PFSK-1 (cell line): ENCODE results near the gene SLC10A6. TPM values are rescaled to one million over a fixed set of nuclear protein-coding genes. Genes with fewer than 3 reads are reported as not detected.

Experiments
- FOXP2 ChIP-seq: optimal IDR thresholded peaks from 2 replicates; pipeline ENCODE3; 2011; ENCODE audit warnings: borderline replicate concordance, control low read depth, inconsistent platforms; ENCODE audit not compliant: insufficient read depth; ENCODE audit errors: extremely low read length, extremely low read depth
- POLR2AphosphoS5 ChIP-seq: IDR thresholded peaks from 2 replicates; pipeline ENCODE4 v1.6.1; 2012; ENCODE audit warnings: low read depth, mild to moderate bottlenecking, control low read depth, low read length, moderate library complexity
- REST ChIP-seq, 2 experiments: IDR thresholded peaks; 2 replicates each; pipeline versions ENCODE4 v1.6.1 to v1.8.0; 2011 to 2012; ENCODE audit warnings: low read depth in 2 of 2, low read length in 2 of 2, control low read depth in 1 of 2, inconsistent platforms in 1 of 2, mild to moderate bottlenecking in 1 of 2, moderate library complexity in 1 of 2; ENCODE audit not compliant: insufficient read depth in 1 of 2
- SIN3A ChIP-seq: IDR thresholded peaks from 2 replicates; pipeline ENCODE4 v1.6.1; 2012; ENCODE audit warnings: mild to moderate bottlenecking, low read length, moderate library complexity, borderline replicate concordance; ENCODE audit not compliant: insufficient read depth
- TAF1 ChIP-seq: IDR thresholded peaks from 2 replicates; pipeline ENCODE4 v1.6.1; 2012; ENCODE audit warnings: low read length, control low read depth, borderline replicate concordance; ENCODE audit not compliant: insufficient read depth
- polyA plus RNA-seq: library from polyadenylated mRNA; unstranded; fragments of >200 nt; gene quantifications from one replicate; pipeline ENCODE4 v1.2.1, GENCODE V29; 2012; ENCODE audit warnings: low read depth, missing spikeins; ENCODE audit not compliant: insufficient read length

SLC10A6 gene
- not detected for polyA plus RNA-seq

GRCh38 chr4:86848732-86849619 lies at the start of gene SLC10A6:
Gene SLC10A6 (minus strand): TSS chr4:86849384. CDS start chr4:86849115, 269 bp downstream.
- TF ChIP-seq POLR2AphosphoS5 (no peak), SIN3A (no peak), FOXP2 (no peak), REST (IDR thresholded peaks at IDR 0.05; ENCODE audit: insufficient read depth in 1 of 2, low read depth in 2 of 2, low read length in 2 of 2) (no peak), TAF1 (no peak)

GRCh38 chr4:86898562-86898961 lies 49.4 kb upstream of the SLC10A6 start:
- no peak for TF ChIP-seq TAF1
- no peak for TF ChIP-seq SIN3A
- no peak for TF ChIP-seq REST (IDR thresholded peaks at IDR 0.05; ENCODE audit: insufficient read depth in 1 of 2, low read depth in 2 of 2, low read length in 2 of 2)
- TF ChIP-seq FOXP2 = no peak
- TF ChIP-seq POLR2AphosphoS5 = no peak

- TF ChIP-seq SIN3A = no peak
- TF ChIP-seq FOXP2 = no peak
- no peak for TF ChIP-seq POLR2AphosphoS5
- TF ChIP-seq TAF1 = no peak
- no peak for TF ChIP-seq REST (IDR thresholded peaks at IDR 0.05; ENCODE audit: insufficient read depth in 1 of 2, low read depth in 2 of 2, low read length in 2 of 2)
These were observed 47.4 kb upstream of the SLC10A6 start for GRCh38 chr4:86896596-86896995.

GRCh38 chr4:86895692-86896488 lies 46.7 kb upstream of the SLC10A6 start:
- TF ChIP-seq SIN3A = no peak
- TF ChIP-seq POLR2AphosphoS5 = no peak
- TF ChIP-seq REST (IDR thresholded peaks at IDR 0.05; ENCODE audit: insufficient read depth in 1 of 2, low read depth in 2 of 2, low read length in 2 of 2) = no peak
- TF ChIP-seq FOXP2 = no peak
- no peak for TF ChIP-seq TAF1
